Uterus (tissue), 2 donors: ENCODE results near the gene DIP2A.

Experiments used
- POLR2A ChIP-seq, 2 donors: fragments of 450-650 bp; IDR thresholded peaks; one replicate each; pipeline ENCODE4 v1.6.1; 2016; ENCODE audit warnings: antibody characterized with exemption in 2 of 2, mild to moderate bottlenecking in 1 of 2, moderate library complexity in 1 of 2
- TF ChIP-seq, protein P1 (sequence below), 4 experiments: fragments of 200-600 bp in 2 of 4; fragments of 450-650 bp in 2 of 4; sonication (generic) in 2 of 4; IDR thresholded peaks; one replicate each; pipeline ENCODE4 v1.5.1; 2016 to 2019; ENCODE audit warnings: antibody characterized with exemption in 4 of 4, mild to moderate bottlenecking in 2 of 4, moderate library complexity in 1 of 4

DNA sequence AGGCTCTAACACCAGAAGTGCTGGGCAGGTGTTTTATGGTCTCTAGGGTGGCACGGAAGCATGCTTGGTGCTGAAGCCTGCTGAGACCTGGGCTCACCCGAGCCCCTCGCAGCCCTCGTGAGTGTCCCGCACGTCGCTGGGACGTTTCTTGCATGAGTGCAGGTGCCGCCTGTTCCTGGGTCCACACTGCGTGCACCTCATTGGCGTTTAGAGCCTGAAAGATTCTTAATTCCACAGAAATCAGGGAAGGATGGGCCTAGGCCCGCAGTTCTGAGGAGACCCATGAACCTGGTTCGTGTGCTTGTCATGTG, 43.8 kb upstream of the DIP2A start:
- TF ChIP-seq, protein P1, sequence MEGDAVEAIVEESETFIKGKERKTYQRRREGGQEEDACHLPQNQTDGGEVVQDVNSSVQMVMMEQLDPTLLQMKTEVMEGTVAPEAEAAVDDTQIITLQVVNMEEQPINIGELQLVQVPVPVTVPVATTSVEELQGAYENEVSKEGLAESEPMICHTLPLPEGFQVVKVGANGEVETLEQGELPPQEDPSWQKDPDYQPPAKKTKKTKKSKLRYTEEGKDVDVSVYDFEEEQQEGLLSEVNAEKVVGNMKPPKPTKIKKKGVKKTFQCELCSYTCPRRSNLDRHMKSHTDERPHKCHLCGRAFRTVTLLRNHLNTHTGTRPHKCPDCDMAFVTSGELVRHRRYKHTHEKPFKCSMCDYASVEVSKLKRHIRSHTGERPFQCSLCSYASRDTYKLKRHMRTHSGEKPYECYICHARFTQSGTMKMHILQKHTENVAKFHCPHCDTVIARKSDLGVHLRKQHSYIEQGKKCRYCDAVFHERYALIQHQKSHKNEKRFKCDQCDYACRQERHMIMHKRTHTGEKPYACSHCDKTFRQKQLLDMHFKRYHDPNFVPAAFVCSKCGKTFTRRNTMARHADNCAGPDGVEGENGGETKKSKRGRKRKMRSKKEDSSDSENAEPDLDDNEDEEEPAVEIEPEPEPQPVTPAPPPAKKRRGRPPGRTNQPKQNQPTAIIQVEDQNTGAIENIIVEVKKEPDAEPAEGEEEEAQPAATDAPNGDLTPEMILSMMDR (IDR thresholded peaks at IDR 0.05) = no peak
- no peak for TF ChIP-seq POLR2A (IDR thresholded peaks at IDR 0.05)
